Measurements from ENCODE around the gene RND3. TPM values are rescaled to one million over a fixed set of nuclear protein-coding genes. Genes with fewer than 3 reads are reported as not detected.

The RND3 gene
- total and polyA plus RNA-seq, 10 of the 15 experiments (the other 5 are each of a cell fraction or from before 2014, with no cell fraction given), result 0.38 to 18.3 (median 0.93) TPM

DNA sequence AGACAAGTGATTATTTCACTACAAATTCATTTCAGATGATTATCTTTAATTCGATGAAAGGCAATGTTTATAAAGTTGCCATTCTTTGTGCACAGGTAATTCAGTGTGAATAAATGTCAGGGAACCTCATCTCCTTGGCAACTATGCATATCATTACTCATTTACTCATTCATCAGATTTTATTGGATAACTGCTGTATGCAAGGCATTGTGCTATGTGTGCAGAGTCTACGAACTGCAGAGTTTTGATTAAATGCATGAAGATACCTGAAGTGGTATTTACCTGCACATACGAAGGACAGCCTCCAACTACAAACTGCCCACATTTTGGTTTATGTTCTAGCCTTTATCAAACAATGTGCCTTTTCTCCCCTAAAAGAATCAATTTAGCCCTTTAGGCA, 3.5 kb downstream of the RND3 start:
- in situ Hi-C loops (cut with MboI), result no loop called here
- 55% methylated on average over 3 of the region's 3 CpGs for WGBS (ENCODE audit: insufficient coverage, insufficient replicate concordance, low lambda C conversion rate, missing lambda C conversion rate)
- no TSS peak for BruUV-seq (replicated peaks)
- FAIRE-seq (no peak), DNase-seq (ENCODE audit: low read depth, low spot score) (no peak), ATAC-seq (no peak)
- Histone ChIP-seq H3K4me3 (no peak overlapping the region), H3K27ac (ENCODE audit: control insufficient read depth, insufficient read depth) (no peak overlapping the region), H3K4me1 (ENCODE audit: control insufficient read depth, insufficient read depth, low read length) (no peaks in the 10 kb centered on the region), H3K36me3 (ENCODE audit: control insufficient read depth in 2 of 2, insufficient read depth in 2 of 2, low read length in 1 of 2) (no peaks in the 10 kb centered on the region), H2AFZ (ENCODE audit: control insufficient read depth, low read depth, low read length) (no peak overlapping the region), H3K9ac (ENCODE audit: control insufficient read depth, insufficient read depth, low read length) (no peak overlapping the region), H3K27me3 (replicated peaks in 1 of 2; ENCODE audit: control insufficient read depth in 2 of 2, insufficient read depth in 2 of 2, low read length in 1 of 2) (peaks cover 0 to 12% of the 10 kb centered on the region in 2 experiments), H3K4me2 (ENCODE audit: control insufficient read depth, insufficient read depth) (no peak overlapping the region), H3K79me2 (ENCODE audit: control insufficient read depth, insufficient read depth, low read length) (no peaks in the 10 kb centered on the region), H4K20me1 (ENCODE audit: control insufficient read depth, insufficient read depth) (no peaks in the 10 kb centered on the region), H3K9me3 (replicated peaks; ENCODE audit: control insufficient read depth, insufficient read depth, low read length) (no peaks in the 10 kb centered on the region)
- ChIA-PET RAD21 (ENCODE audit: unreplicated experiment) (interaction anchor here (0.8 to 9.9 kb wide), 13 partner anchors 12 to 126 kb away, joined by 3 to 143 read pairs (median 5); no protein-coding TSS in a partner anchor), POLR2A (interaction anchor here (1.0 to 3.6 kb wide), 6 partner anchors 10 to 118 kb away, joined by 4 to 45 read pairs (median 6); no protein-coding TSS in a partner anchor), CTCF (interaction anchor here (0.7 to 2.2 kb wide), 9 partner anchors 8 to 568 kb away, joined by 3 to 14 read pairs (median 4); no protein-coding TSS in a partner anchor), SMC1A (ENCODE audit: uncharacterized antibody, unreplicated experiment) (interaction anchor here (0.9 to 6.3 kb wide), 20 partner anchors 10 to 885 kb away, joined by 3 to 66 read pairs (median 6); no protein-coding TSS in a partner anchor)
- intact Hi-C loops (cut with micrococcal nuclease; ENCODE audit: unreplicated experiment), result loop anchor here (10.0 kb wide), 1 partner anchor 751 kb away; no protein-coding TSS in a partner anchor
- TF ChIP-seq FOXK2 (IDR thresholded peaks at IDR 0.05), result no peak
- no peak for TF ChIP-seq MEF2B (IDR thresholded peaks at IDR 0.05; ENCODE audit: partially characterized antibody, poor library complexity, severe bottlenecking)

DNA sequence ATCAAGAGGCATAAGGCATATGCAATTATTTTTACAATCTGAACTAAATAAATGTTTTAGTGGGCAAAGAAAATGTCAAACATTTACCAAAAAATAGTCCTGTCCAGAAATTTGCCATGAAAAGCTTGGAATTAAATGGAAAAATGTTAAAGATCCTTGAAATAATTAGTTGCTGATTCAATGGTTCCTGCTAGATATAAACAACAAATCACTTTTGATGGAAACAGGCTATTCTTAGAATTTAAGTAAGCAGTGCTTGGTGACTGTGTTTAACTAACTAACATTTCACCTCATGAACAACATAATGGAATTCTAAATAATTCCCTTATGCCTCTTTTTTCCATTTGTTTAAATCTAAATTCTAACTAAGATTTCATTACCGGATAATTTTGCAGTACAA, 3.9 kb downstream of the RND3 start:
- H3K9ac ChIP-seq (ENCODE audit: control insufficient read depth, insufficient read depth, low read length), result no peak overlapping the region
- no peaks in the 10 kb centered on the region for H3K9me3 ChIP-seq (replicated peaks; ENCODE audit: control insufficient read depth, insufficient read depth, low read length)
- no peaks in the 10 kb centered on the region for H3K79me2 ChIP-seq (ENCODE audit: control insufficient read depth, insufficient read depth, low read length)
- ChIA-PET CTCF (interaction anchor here (2.1 kb wide), 1 partner anchor 12 kb away, joined by 6 read pairs; no protein-coding TSS in a partner anchor), SMC1A (ENCODE audit: uncharacterized antibody, unreplicated experiment) (interaction anchor here (1.1 to 6.3 kb wide), 3 partner anchors 9 to 34 kb away, joined by 3 to 66 read pairs (median 30); no protein-coding TSS in a partner anchor), RAD21 (ENCODE audit: unreplicated experiment) (interaction anchor here (0.8 to 9.9 kb wide), 4 partner anchors 12 to 92 kb away, joined by 3 to 143 read pairs (median 14); no protein-coding TSS in a partner anchor), POLR2A (no interaction called here)
- WGBS (ENCODE audit: insufficient coverage, insufficient replicate concordance, low lambda C conversion rate, missing lambda C conversion rate), result 100% methylated on average over 1 of the region's 1 CpG
- ATAC-seq (no peak), FAIRE-seq (no peak), DNase-seq (ENCODE audit: low read depth, low spot score) (no peak)
- H4K20me1 ChIP-seq (ENCODE audit: control insufficient read depth, insufficient read depth), result no peaks in the 10 kb centered on the region
- in situ Hi-C loops (cut with MboI) (no loop called here), intact Hi-C loops (cut with micrococcal nuclease; ENCODE audit: unreplicated experiment) (loop anchor here (10.0 kb wide), 1 partner anchor 751 kb away; no protein-coding TSS in a partner anchor)
- peaks cover 0 to 12% of the 10 kb centered on the region in 2 experiments for H3K27me3 ChIP-seq (replicated peaks in 1 of 2; ENCODE audit: control insufficient read depth in 2 of 2, insufficient read depth in 2 of 2, low read length in 1 of 2)
- no peaks in the 10 kb centered on the region for H3K4me1 ChIP-seq (ENCODE audit: control insufficient read depth, insufficient read depth, low read length)
- no peaks in the 10 kb centered on the region for H3K36me3 ChIP-seq (ENCODE audit: control insufficient read depth in 2 of 2, insufficient read depth in 2 of 2, low read length in 1 of 2)
- H3K4me3 ChIP-seq, result no peak overlapping the region
- H3K4me2 ChIP-seq (ENCODE audit: control insufficient read depth, insufficient read depth), result no peak overlapping the region
- no peak overlapping the region for H2AFZ ChIP-seq (ENCODE audit: control insufficient read depth, low read depth, low read length)
- BruUV-seq (replicated peaks), result no TSS peak
- no peak overlapping the region for H3K27ac ChIP-seq (ENCODE audit: control insufficient read depth, insufficient read depth)
- TF ChIP-seq NBN (IDR thresholded peaks at IDR 0.05), result no peak
- TF ChIP-seq PML (IDR thresholded peaks at IDR 0.05; ENCODE audit: low read length), result no peak
- no peak for TF ChIP-seq ZSCAN29 (IDR thresholded peaks at IDR 0.05)
